NCI-H69 (cell line): ENCODE data around the gene CSRP3.

Experiments
- DNase-seq: peaks from one replicate; lab custom pipeline; 2025; lab: John Stamatoyannopoulos, UW

CSRP3 gene

GRCh38 chr11:19225581-19225980, 23.8 kb upstream of the CSRP3 start:
- no peak for DNase-seq

GRCh38 chr11:19225123-19225522, 23.3 kb upstream of the CSRP3 start:
- DNase-seq: no peak

GRCh38 chr11:19220903-19221724, 19.3 kb upstream of the CSRP3 start:
- no peak for DNase-seq

- DNase-seq: peak; percentile 66
These were observed 17.1 kb upstream of the CSRP3 start for GRCh38 chr11:19218786-19219460.

GRCh38 chr11:19218216-19218615, 16.4 kb upstream of the CSRP3 start:
- no peak for DNase-seq

- no peak for DNase-seq
These were observed 15.1 kb upstream of the CSRP3 start for GRCh38 chr11:19216709-19217374.

GRCh38 chr11:19216021-19216420, 14.2 kb upstream of the CSRP3 start:
- DNase-seq: no peak

- DNase-seq: no peak
These were observed 8.0 kb upstream of the CSRP3 start for GRCh38 chr11:19209617-19210370.

GRCh38 chr11:19208959-19209546, 7.3 kb upstream of the CSRP3 start:
- DNase-seq: no peak

- DNase-seq: no peak
These were observed 6.4 kb upstream of the CSRP3 start for GRCh38 chr11:19208181-19208580.

GRCh38 chr11:19204836-19205235, 3.1 kb upstream of the CSRP3 start:
- DNase-seq: no peak

- peak; percentile 19 for DNase-seq
These were observed 1.2 kb downstream of the CSRP3 start for GRCh38 chr11:19200410-19201201.

GRCh38 chr11:19199771-19200170, 2.0 kb downstream of the CSRP3 start:
- no peak for DNase-seq

GRCh38 chr11:19199048-19199447, 2.7 kb downstream of the CSRP3 start:
- DNase-seq: no peak

GRCh38 chr11:19196432-19196831, 5.4 kb downstream of the CSRP3 start:
- no peak for DNase-seq

- DNase-seq: no peak
These were observed 7.0 kb downstream of the CSRP3 start for GRCh38 chr11:19194620-19195308.

- no peak for DNase-seq
These were observed 7.9 kb downstream of the CSRP3 start for GRCh38 chr11:19193916-19194315.

GRCh38 chr11:19191530-19192169, 10.1 kb downstream of the CSRP3 start:
- no peak for DNase-seq

- DNase-seq: peak; percentile 90
These were observed 13.9 kb downstream of the CSRP3 start for GRCh38 chr11:19187833-19188258.
